ENCODE measurements around the gene DOC2A. TPM values are rescaled to one million over a fixed set of nuclear protein-coding genes. Genes with fewer than 3 reads are reported as not detected.

Gene DOC2A
- total and polyA plus RNA-seq, 4 donors: 0.09 to 0.22 (median 0.17) TPM; not detected in 1

- no peaks in the 10 kb centered on the region for H3K4me1 ChIP-seq (ENCODE audit: control insufficient read depth in 4 of 4, insufficient read depth in 4 of 4, low read length in 3 of 4)
- DNase-seq (ENCODE audit: low spot score): no peak
- no peaks in the 10 kb centered on the region for H3K27me3 ChIP-seq (ENCODE audit: control insufficient read depth in 4 of 4, insufficient read depth in 4 of 4, low read length in 3 of 4)
- no peaks in the 10 kb centered on the region for H3K9me3 ChIP-seq (ENCODE audit: control insufficient read depth in 4 of 4, low read length in 3 of 4)
- H3K4me3 ChIP-seq (ENCODE audit: low read depth in 1 of 3, low read length in 3 of 3): no peak overlapping the region
- TF ChIP-seq TAF1 (conservative IDR thresholded peaks at IDR 0.05) (no peak), JUND (IDR thresholded peaks at IDR 0.05) (no peak), ZBTB33 (IDR thresholded peaks at IDR 0.05) (no peak), SP1 (IDR thresholded peaks at IDR 0.05) (no peak), FOXA1 (IDR thresholded peaks at IDR 0.05) (no peak), MAX (IDR thresholded peaks at IDR 0.05) (no peak), RAD21 (IDR thresholded peaks at IDR 0.05) (no peak), REST (IDR thresholded peaks at IDR 0.05) (no peak), HNF4G (IDR thresholded peaks at IDR 0.05) (no peak), YY1 (IDR thresholded peaks at IDR 0.05) (no peak)
- 67% methylated on average over 5 of the region's 5 CpGs for WGBS
- no peaks in the 10 kb centered on the region for H3K36me3 ChIP-seq (ENCODE audit: control insufficient read depth in 4 of 4, insufficient read depth in 3 of 4, low read depth in 1 of 4, low read length in 3 of 4)
- no peak overlapping the region for H3K9ac ChIP-seq (ENCODE audit: low read depth in 1 of 2, low read length in 2 of 2)
- no peak overlapping the region for H3K27ac ChIP-seq (ENCODE audit: low read depth in 1 of 2, low read length in 2 of 2)
Measured at GRCh38 chr16:30040221-30040620, 29.4 kb upstream of the DOC2A start.

GRCh38 chr16:30033270-30033669 is 22.4 kb upstream of the DOC2A start:
- TF ChIP-seq JUND (IDR thresholded peaks at IDR 0.05) (no peak), MAX (IDR thresholded peaks at IDR 0.05) (no peak), YY1 (IDR thresholded peaks at IDR 0.05) (no peak), GABPA (IDR thresholded peaks at IDR 0.05 in 1 of 2, conservative IDR thresholded peaks at IDR 0.05 in 1 of 2) (no peak), FOXA1 (IDR thresholded peaks at IDR 0.05) (no peak), RXRA (IDR thresholded peaks at IDR 0.05) (no peak)
- TF ChIP-seq, protein P1, sequence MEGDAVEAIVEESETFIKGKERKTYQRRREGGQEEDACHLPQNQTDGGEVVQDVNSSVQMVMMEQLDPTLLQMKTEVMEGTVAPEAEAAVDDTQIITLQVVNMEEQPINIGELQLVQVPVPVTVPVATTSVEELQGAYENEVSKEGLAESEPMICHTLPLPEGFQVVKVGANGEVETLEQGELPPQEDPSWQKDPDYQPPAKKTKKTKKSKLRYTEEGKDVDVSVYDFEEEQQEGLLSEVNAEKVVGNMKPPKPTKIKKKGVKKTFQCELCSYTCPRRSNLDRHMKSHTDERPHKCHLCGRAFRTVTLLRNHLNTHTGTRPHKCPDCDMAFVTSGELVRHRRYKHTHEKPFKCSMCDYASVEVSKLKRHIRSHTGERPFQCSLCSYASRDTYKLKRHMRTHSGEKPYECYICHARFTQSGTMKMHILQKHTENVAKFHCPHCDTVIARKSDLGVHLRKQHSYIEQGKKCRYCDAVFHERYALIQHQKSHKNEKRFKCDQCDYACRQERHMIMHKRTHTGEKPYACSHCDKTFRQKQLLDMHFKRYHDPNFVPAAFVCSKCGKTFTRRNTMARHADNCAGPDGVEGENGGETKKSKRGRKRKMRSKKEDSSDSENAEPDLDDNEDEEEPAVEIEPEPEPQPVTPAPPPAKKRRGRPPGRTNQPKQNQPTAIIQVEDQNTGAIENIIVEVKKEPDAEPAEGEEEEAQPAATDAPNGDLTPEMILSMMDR (IDR thresholded peaks at IDR 0.05; ENCODE audit: low read depth, low read length, missing input control): no peak
- no peak overlapping the region for H3K4me3 ChIP-seq (ENCODE audit: low read depth in 1 of 3, low read length in 3 of 3)
- H3K9ac ChIP-seq (ENCODE audit: low read depth in 1 of 2, low read length in 2 of 2): no peak overlapping the region
- 64% methylated on average over 7 of the region's 7 CpGs for WGBS
- no peak overlapping the region for H3K27ac ChIP-seq (ENCODE audit: low read depth in 1 of 2, low read length in 2 of 2)
- no peak for DNase-seq (ENCODE audit: low spot score)
- H3K9me3 ChIP-seq (ENCODE audit: control insufficient read depth in 4 of 4, low read length in 3 of 4): no peaks in the 10 kb centered on the region
- no peaks in the 10 kb centered on the region for H3K36me3 ChIP-seq (ENCODE audit: control insufficient read depth in 4 of 4, insufficient read depth in 3 of 4, low read depth in 1 of 4, low read length in 3 of 4)
- H3K27me3 ChIP-seq (ENCODE audit: control insufficient read depth in 4 of 4, insufficient read depth in 4 of 4, low read length in 3 of 4): peaks cover 0 to 3% (median under 1%) of the 10 kb centered on the region in 4 donors
- H3K4me1 ChIP-seq (ENCODE audit: control insufficient read depth in 4 of 4, insufficient read depth in 4 of 4, low read length in 3 of 4): no peaks in the 10 kb centered on the region
